ENCODE data around the gene AMBRA1. TPM values are rescaled to one million over a fixed set of nuclear protein-coding genes. Genes with fewer than 3 reads are reported as not detected.

AMBRA1 gene
- total and polyA plus RNA-seq, 2 of the 8 experiments (the other 6 are each of a cell fraction or from before 2014, with no cell fraction given) = 14.2 to 37.4 TPM

GRCh38 chr11:46527591-46528130 is 66.2 kb downstream of the AMBRA1 start:
- no peak for FAIRE-seq
- TF ChIP-seq SP4 (IDR thresholded peaks at IDR 0.05; ENCODE audit: low read length) = no peak
- TF ChIP-seq MAFK (IDR thresholded peaks at IDR 0.05; ENCODE audit: low read depth, low read length) = no peak
- TF ChIP-seq HDAC2 (IDR thresholded peaks at IDR 0.05; ENCODE audit: borderline replicate concordance in 1 of 2, low read depth in 2 of 2, low read length in 2 of 2) = no peak
- TF ChIP-seq RNF2 (IDR thresholded peaks at IDR 0.05; ENCODE audit: borderline replicate concordance, low read depth, low read length, missing control alignments, poor library complexity, severe bottlenecking) = no peak
- TF ChIP-seq JUND (IDR thresholded peaks at IDR 0.05; ENCODE audit: low read length) = no peak
- no peak for TF ChIP-seq HDAC6 (IDR thresholded peaks at IDR 0.05; ENCODE audit: low read depth, low read length)
- no peak overlapping the region for H4K8ac ChIP-seq (ENCODE audit: extremely low read depth, insufficient read depth, low read length)

More at GRCh38 chr11:46527591-46528130, 66.2 kb downstream of the AMBRA1 start:
- Histone ChIP-seq H3K9me3 (ENCODE audit: insufficient read depth in 2 of 2, low read depth in 1 of 2, low read length in 1 of 2) (no peaks in the 10 kb centered on the region), H3K14ac (ENCODE audit: insufficient read length) (no peak overlapping the region), H3K27me3 (replicated peaks in 1 of 4; ENCODE audit: control insufficient read depth in 3 of 4, extremely low read depth in 1 of 4, insufficient read depth in 3 of 4, low read length in 3 of 4) (no peaks in the 10 kb centered on the region), H4K20me1 (replicated peaks in 1 of 2; ENCODE audit: control insufficient read depth in 1 of 2, insufficient read depth in 2 of 2, low read length in 2 of 2) (peaks cover 0 to 11% of the 10 kb centered on the region in 2 experiments), H2BK120ac (replicated peaks; ENCODE audit: low read depth, low read length) (no peak overlapping the region), H3K9ac (replicated peaks in 1 of 4; ENCODE audit: extremely low read depth in 1 of 4, low read depth in 3 of 4, low read length in 3 of 4) (no peak overlapping the region), H2BK15ac (ENCODE audit: low read length) (no peak overlapping the region), H3K4ac (replicated peaks; ENCODE audit: insufficient read length, low read depth, low read length) (no peak overlapping the region), H2AFZ (ENCODE audit: low read length) (no peak overlapping the region), H4K5ac (ENCODE audit: insufficient read length, low read depth, low read length) (no peak overlapping the region), H2BK12ac (ENCODE audit: low read depth, low read length) (no peak overlapping the region), H2BK20ac (ENCODE audit: low read length) (no peak overlapping the region), H3K4me3 (ENCODE audit: extremely low read depth in 1 of 4, insufficient read depth in 2 of 4, low read depth in 3 of 4, low read length in 4 of 4) (no peak overlapping the region), H3K79me1 (ENCODE audit: low read depth, low read length) (no peaks in the 10 kb centered on the region; the same call in 1 of the 2 replicates), H3K56ac (replicated peaks; ENCODE audit: insufficient read length, low read depth, low read length) (no peak overlapping the region), H4K91ac (replicated peaks; ENCODE audit: insufficient read length, low read length) (no peak overlapping the region), H2AK5ac (ENCODE audit: low read depth, low read length) (no peak overlapping the region), H3K27ac (ENCODE audit: low read depth, low read length) (no peak overlapping the region), H3K4me1 (replicated peaks in 1 of 4; ENCODE audit: control insufficient read depth in 3 of 4, insufficient read depth in 4 of 4, low read length in 3 of 4) (peaks cover 0 to 12% (median 3%) of the 10 kb centered on the region in 4 experiments; a peak in 4 of 7 replicates), H3K23ac (ENCODE audit: insufficient read length) (no peak overlapping the region), H3K23me2 (ENCODE audit: low read depth, low read length) (no peaks in the 10 kb centered on the region), H2BK5ac (ENCODE audit: low read depth, low read length) (no peak overlapping the region), H3K36me3 (ENCODE audit: control insufficient read depth in 2 of 4, insufficient read depth in 4 of 4, low read length in 3 of 4) (no peaks in the 10 kb centered on the region), H3K4me2 (ENCODE audit: insufficient read depth in 1 of 2, low read depth in 2 of 2, low read length in 2 of 2) (no peak overlapping the region), H3K18ac (ENCODE audit: extremely low read depth, low read length) (no peak overlapping the region), H3K79me2 (ENCODE audit: control insufficient read depth in 1 of 2, insufficient read depth in 2 of 2, low read length in 2 of 2) (peaks cover 0 to 60% of the 10 kb centered on the region in 2 experiments; a peak in 2 of 4 replicates)
- 80% methylated on average over 1 of the region's 1 CpG; no CpG with 5 or more reads in 1 of the 2 experiments for WGBS, 2 experiments (ENCODE audit: extremely low coverage in 1 of 2, insufficient coverage in 1 of 2, insufficient read length in 1 of 2, insufficient replicate concordance in 2 of 2, low coverage in 1 of 2, low lambda C conversion rate in 2 of 2, missing lambda C conversion rate in 1 of 2)
- ChIA-PET POLR2A (ENCODE audit: partially characterized antibody) (no interaction called here), CTCF (ENCODE audit: partially characterized antibody) (interaction anchor here (1.2 to 2.9 kb wide), 4 partner anchors 10 to 135 kb away, joined by 5 to 33 read pairs (median 11); partner anchors contain the start of gene CHRM4)
- no peak for DNase-seq (ENCODE audit: low read depth in 1 of 2, low spot score in 2 of 2)

Data from H1 (cell line).